Transverse colon (tissue), 4 donors: ENCODE data around the gene FAM24A.

ENCODE experiments used
- EP300 ChIP-seq: sonication (generic); formaldehyde crosslinking; IDR thresholded peaks from one replicate; pipeline ENCODE4 v1.6.1; 2017; ENCODE audit warnings: antibody characterized with exemption, low read depth
- POLR2A ChIP-seq: fragments of 450-650 bp; IDR thresholded peaks from one replicate; pipeline ENCODE4 v1.6.1; 2016; ENCODE audit warnings: antibody characterized with exemption, mild to moderate bottlenecking, moderate library complexity
- POLR2AphosphoS5 ChIP-seq, 3 donors: sonication (generic); formaldehyde crosslinking; IDR thresholded peaks; one replicate each; pipeline ENCODE4 v1.6.1; 2016; ENCODE audit warnings: antibody characterized with exemption in 3 of 3
- TF ChIP-seq, protein P1 (sequence below), 5 experiments: fragments of 200-600 bp in 3 of 5; fragments of 450-650 bp in 2 of 5; sonication (generic) in 3 of 5; IDR thresholded peaks; 1 replicate in 2 of 5; 2 replicates in 3 of 5; pipeline ENCODE4 v1.5.1; 2016 to 2017; ENCODE audit warnings: antibody characterized with exemption in 5 of 5, inconsistent platforms in 3 of 5, mild to moderate bottlenecking in 2 of 5, moderate library complexity in 1 of 5

DNA sequence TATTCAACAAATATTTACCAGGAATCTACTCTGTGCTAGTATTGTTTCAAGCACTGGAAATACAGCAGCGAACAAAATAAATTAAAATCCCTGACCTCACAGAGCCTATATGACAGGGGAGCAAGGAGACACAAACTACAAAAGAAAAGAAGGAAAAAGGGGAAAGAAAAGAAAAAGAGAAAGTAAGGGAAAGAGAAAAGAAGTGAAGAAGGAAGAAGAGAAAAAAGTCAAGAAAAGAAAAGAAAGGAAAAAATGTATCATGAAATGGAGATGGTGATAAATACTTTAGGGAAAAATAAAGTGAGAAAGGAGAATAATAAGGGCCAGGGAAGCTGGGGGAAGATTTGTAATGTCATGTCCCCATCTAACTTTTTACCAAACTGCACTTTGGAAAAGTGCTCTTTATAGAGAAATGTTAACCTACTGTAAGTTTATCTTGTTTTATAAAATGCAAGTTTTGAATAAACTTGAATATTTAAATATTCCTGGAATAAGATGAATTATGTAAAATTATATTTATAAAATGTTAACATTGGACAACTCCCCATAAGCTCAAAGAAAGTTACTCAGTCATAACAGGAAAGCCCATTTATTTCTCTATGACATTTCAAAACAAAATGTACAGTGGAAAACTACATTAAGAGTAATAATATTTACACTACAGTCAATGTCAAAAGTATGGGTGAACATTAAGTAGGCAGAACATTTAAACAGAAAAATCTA, 28.9 kb downstream of the FAM24A start:
- TF ChIP-seq, protein P1, sequence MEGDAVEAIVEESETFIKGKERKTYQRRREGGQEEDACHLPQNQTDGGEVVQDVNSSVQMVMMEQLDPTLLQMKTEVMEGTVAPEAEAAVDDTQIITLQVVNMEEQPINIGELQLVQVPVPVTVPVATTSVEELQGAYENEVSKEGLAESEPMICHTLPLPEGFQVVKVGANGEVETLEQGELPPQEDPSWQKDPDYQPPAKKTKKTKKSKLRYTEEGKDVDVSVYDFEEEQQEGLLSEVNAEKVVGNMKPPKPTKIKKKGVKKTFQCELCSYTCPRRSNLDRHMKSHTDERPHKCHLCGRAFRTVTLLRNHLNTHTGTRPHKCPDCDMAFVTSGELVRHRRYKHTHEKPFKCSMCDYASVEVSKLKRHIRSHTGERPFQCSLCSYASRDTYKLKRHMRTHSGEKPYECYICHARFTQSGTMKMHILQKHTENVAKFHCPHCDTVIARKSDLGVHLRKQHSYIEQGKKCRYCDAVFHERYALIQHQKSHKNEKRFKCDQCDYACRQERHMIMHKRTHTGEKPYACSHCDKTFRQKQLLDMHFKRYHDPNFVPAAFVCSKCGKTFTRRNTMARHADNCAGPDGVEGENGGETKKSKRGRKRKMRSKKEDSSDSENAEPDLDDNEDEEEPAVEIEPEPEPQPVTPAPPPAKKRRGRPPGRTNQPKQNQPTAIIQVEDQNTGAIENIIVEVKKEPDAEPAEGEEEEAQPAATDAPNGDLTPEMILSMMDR (IDR thresholded peaks at IDR 0.05): no peak
- TF ChIP-seq POLR2A (no peak), POLR2AphosphoS5 (IDR thresholded peaks at IDR 0.05) (no peak), EP300 (no peak)
